Endothelial cell of umbilical vein (primary cell): ENCODE measurements around the gene CBX5. TPM values are rescaled to one million over a fixed set of nuclear protein-coding genes. Genes with fewer than 3 reads are reported as not detected.

ENCODE experiments used
- BruUV-seq: library from RNA; stranded (reverse); fragments of 400-500 nt; replicated peaks from 2 replicates; lab custom pipeline; 2021; lab: Mats Ljungman, UMichigan
- CTCF ChIA-PET: fragments of 300-600, 350-600 bp; sonication (Branson Sonifier 250); formaldehyde crosslinking; loops from one replicate; lab custom pipeline; 2021; ENCODE audit warnings: antibody characterized with exemption, inconsistent platforms; lab: Charles Lee
- POLR2A ChIA-PET: fragments of 300-600, 350-600 bp; sonication (Branson Sonifier 250); formaldehyde crosslinking; loops from one replicate; lab custom pipeline; 2021; ENCODE audit warnings: antibody characterized with exemption, inconsistent platforms; lab: Charles Lee
- DNase-seq: peaks from one replicate; pipeline ENCODE4 v3.0.0-alpha.2; 2011; ENCODE audit warnings: low read depth, low spot score
- FAIRE-seq: peaks from 2 replicates; lab custom pipeline; 2011; peaks lifted over from hg19 to GRCh38; lab: Jason Lieb, UNC
- H2AFZ ChIP-seq: 2 replicates; pipeline ENCODE4 v1.6.0; 2012; ENCODE audit warnings: low read depth, low read length, control low read depth, inconsistent platforms
- H3K27ac ChIP-seq: 2 replicates; pipeline ENCODE4 v1.5.1; 2011; ENCODE audit warnings: low read depth, mild to moderate bottlenecking, control low read depth, low read length, moderate library complexity; ENCODE audit not compliant: insufficient read depth
- H3K27me3 ChIP-seq, 2 experiments: 2 replicates each; pipeline versions ENCODE4 v1.6.0 to v1.6.1; 2011; ENCODE audit warnings: low read length in 2 of 2, mixed read lengths in 1 of 2; ENCODE audit not compliant: control insufficient read depth in 2 of 2, insufficient read depth in 2 of 2
- H3K36me3 ChIP-seq, 2 experiments: 2 replicates in 1 of 2; 3 replicates in 1 of 2; pipeline ENCODE4 v1.5.1; 2011; ENCODE audit warnings: low read length in 2 of 2, mild to moderate bottlenecking in 1 of 2, moderate library complexity in 1 of 2; ENCODE audit not compliant: control insufficient read depth in 2 of 2, insufficient read depth in 2 of 2; ENCODE audit errors: extremely low read depth in 1 of 2
- H3K4me1 ChIP-seq: 3 replicates; pipeline ENCODE4 v1.5.1; 2011; ENCODE audit warnings: mild to moderate bottlenecking, low read length; ENCODE audit not compliant: control insufficient read depth, insufficient read depth; ENCODE audit errors: extremely low read depth
- H3K4me2 ChIP-seq: 2 replicates; pipeline ENCODE4 v1.6.1; 2011; ENCODE audit warnings: low read length, control low read depth, mixed read lengths; ENCODE audit not compliant: insufficient read depth
- H3K4me3 ChIP-seq, 3 experiments: fragments of 200-600 bp in 1 of 3; sonication (generic), shearing (Covaris generic) in 1 of 3; replicated peaks in 1 of 3; 2 replicates each; pipeline ENCODE4 v1.5.1; 2011 to 2016; ENCODE audit warnings: control low read depth in 3 of 3, low read length in 3 of 3, mild to moderate bottlenecking in 2 of 3, inconsistent platforms in 1 of 3, low read depth in 1 of 3, moderate library complexity in 1 of 3; ENCODE audit not compliant: insufficient read depth in 1 of 3
- H3K79me2 ChIP-seq: 2 replicates; pipeline ENCODE4 v1.6.0; 2012; ENCODE audit warnings: low read length, inconsistent platforms; ENCODE audit not compliant: control insufficient read depth, insufficient read depth
- H3K9ac ChIP-seq: replicated peaks from 2 replicates; pipeline ENCODE3; 2011; ENCODE audit warnings: low read length, control low read depth; ENCODE audit not compliant: insufficient read depth; ENCODE audit errors: extremely low read depth
- H3K9me1 ChIP-seq: replicated peaks from 3 replicates; pipeline ENCODE4 v1.6.0; 2011; ENCODE audit warnings: mild to moderate bottlenecking, low read length; ENCODE audit not compliant: control insufficient read depth, insufficient read depth; ENCODE audit errors: extremely low read depth
- H3K9me3 ChIP-seq: replicated peaks from 2 replicates; pipeline ENCODE4 v1.5.1; 2012; ENCODE audit warnings: low read length, inconsistent platforms; ENCODE audit not compliant: control insufficient read depth, insufficient read depth
- H4K20me1 ChIP-seq: replicated peaks from 2 replicates; pipeline ENCODE3; 2011; ENCODE audit warnings: mild to moderate bottlenecking, low read length; ENCODE audit not compliant: control insufficient read depth, insufficient read depth; ENCODE audit errors: extremely low read depth
- CTCF ChIP-seq, 2 donors: IDR thresholded peaks; 1 replicate in 1 of 2; 2 replicates in 1 of 2; pipeline ENCODE4 v1.5.1; 2011; ENCODE audit warnings: low read length in 2 of 2, mild to moderate bottlenecking in 2 of 2, moderate library complexity in 2 of 2, control low read depth in 1 of 2, inconsistent platforms in 1 of 2, low read depth in 1 of 2; ENCODE audit not compliant: insufficient read depth in 1 of 2; ENCODE audit errors: extremely low read depth in 1 of 2
- EZH2 ChIP-seq: IDR thresholded peaks from 2 replicates; pipeline ENCODE4 v1.6.1; 2012; ENCODE audit warnings: borderline replicate concordance, low read depth, mild to moderate bottlenecking, moderate library complexity, low read length, inconsistent platforms; ENCODE audit not compliant: severe bottlenecking
- FOS ChIP-seq: IDR thresholded peaks from 2 replicates; pipeline ENCODE4 v1.6.1; 2011; ENCODE audit warnings: mild to moderate bottlenecking, low read length, moderate library complexity, borderline replicate concordance; ENCODE audit not compliant: insufficient read depth
- GATA2 ChIP-seq: IDR thresholded peaks from 2 replicates; pipeline ENCODE4 v1.7.0; 2011; ENCODE audit warnings: low read depth, mild to moderate bottlenecking, moderate library complexity, mixed read lengths, low read length; ENCODE audit not compliant: insufficient read length, insufficient read depth
- JUN ChIP-seq: IDR thresholded peaks from 2 replicates; pipeline ENCODE4 v1.6.1; 2011; ENCODE audit warnings: borderline replicate concordance, low read depth; ENCODE audit not compliant: insufficient read length, insufficient read depth
- MAX ChIP-seq: IDR thresholded peaks from 2 replicates; pipeline ENCODE4 v1.6.1; 2011; ENCODE audit not compliant: insufficient read depth, insufficient read length
- MYC ChIP-seq: IDR thresholded peaks from one replicate; pipeline ENCODE4 v1.6.1; 2011; ENCODE audit warnings: mild to moderate bottlenecking, low read depth, low read length
- POLR2A ChIP-seq: IDR thresholded peaks from 2 replicates; pipeline ENCODE4 v1.6.1; 2012; ENCODE audit warnings: low read depth, mild to moderate bottlenecking, control low read depth, low read length
- POLR2AphosphoS5 ChIP-seq: IDR thresholded peaks from 2 replicates; pipeline ENCODE4 v1.6.1; 2012; ENCODE audit warnings: low read depth, mild to moderate bottlenecking, control low read depth, low read length, moderate library complexity; ENCODE audit not compliant: insufficient read depth
- dilution Hi-C: fragments of 300-500 bp; cut with MboI; formaldehyde crosslinking; loops from one replicate; pipeline ENCODE4 v1.15.0; 2019; ENCODE audit warnings: low sequenced_read_pairs; ENCODE audit not compliant: extremely low pct_ligation_motif_present
- intact Hi-C: fragments of 100-400 bp; cut with micrococcal nuclease; formaldehyde crosslinking; loops from one replicate; pipeline ENCODE4 v1.10.0; 2022
- polyA plus RNA-seq, 4 experiments: library from polyadenylated mRNA; depleted of rRNA in 3 of 4; stranded (reverse) in 3 of 4; unstranded in 1 of 4; fragments of >200 nt; gene quantifications; 2 replicates each; pipeline versions ENCODE4 v1.2.1 to v1.2.3, GENCODE V29; 2011 to 2012; ENCODE audit warnings: missing spikeins in 1 of 4
- total RNA-seq: library from RNA; stranded (reverse); gene quantifications from 2 replicates; pipeline ENCODE4 v1.2.3, GENCODE V29; 2021

The CBX5 gene
- total and polyA plus RNA-seq, 2 donors (not counting 3 experiments of a cell fraction or from before 2014, with no cell fraction given) = 22.8 to 111 TPM

- Histone ChIP-seq H3K27ac (no peak overlapping the region), H3K9me1 (no peaks in the 10 kb centered on the region), H3K79me2 (no peaks in the 10 kb centered on the region), H3K9me3 (no peaks in the 10 kb centered on the region), H3K4me2 (no peak overlapping the region), H4K20me1 (no peaks in the 10 kb centered on the region), H3K4me3 (no peak overlapping the region), H2AFZ (no peak overlapping the region), H3K4me1 (no peaks in the 10 kb centered on the region), H3K27me3 (no peaks in the 10 kb centered on the region), H3K36me3 (peaks cover 4 to 5% of the 10 kb centered on the region in 2 experiments), H3K9ac (no peak overlapping the region)
- BruUV-seq = no TSS peak
- DNase-seq (no peak), FAIRE-seq (no peak)
- intact Hi-C loops (no loop called here), dilution Hi-C loops (no loop called here)
- ChIA-PET CTCF (interaction anchor here (1.0 to 3.7 kb wide), 3 partner anchors 13 to 141 kb away, joined by 3 to 28 read pairs (median 3); no protein-coding TSS in a partner anchor), POLR2A (no interaction called here)
- TF ChIP-seq CTCF (IDR thresholded peaks at IDR 0.05; ENCODE audit: extremely low read depth in 1 of 2, insufficient read depth in 1 of 2, low read depth in 1 of 2, low read length in 2 of 2) = no peak
- no peak for TF ChIP-seq MAX
- TF ChIP-seq POLR2AphosphoS5 = no peak
- TF ChIP-seq EZH2 = no peak
- no peak for TF ChIP-seq JUN
- no peak for TF ChIP-seq GATA2
- no peak for TF ChIP-seq MYC
- TF ChIP-seq FOS = no peak
- no peak for TF ChIP-seq POLR2A
Observed at GRCh38 chr12:54238531-54238930, 41.4 kb downstream of the CBX5 start.
